ENCODE results near the gene SOHLH1.

The SOHLH1 gene

DNA sequence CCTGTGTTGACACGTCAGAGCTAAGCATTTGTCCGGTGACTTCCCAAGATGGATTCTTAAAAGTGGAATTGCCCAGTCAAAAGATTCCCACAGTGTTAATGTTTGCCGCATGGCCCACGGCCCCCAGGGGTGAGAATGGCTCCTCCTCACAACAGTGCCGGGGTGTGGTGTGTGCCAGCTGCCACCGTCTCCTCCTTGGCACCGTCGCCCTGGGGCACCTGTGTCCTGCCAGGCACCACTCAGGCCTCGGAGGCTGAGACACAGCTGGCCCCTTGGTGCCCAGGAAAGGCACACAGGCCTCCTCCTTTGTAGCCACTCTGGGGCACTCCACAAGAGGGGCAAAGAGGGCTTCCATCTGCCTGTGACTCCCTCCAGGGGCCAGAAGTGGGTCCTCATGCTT lies 7.0 kb upstream of the SOHLH1 start:
- no peak overlapping the region for H3K27ac Mint-ChIP-seq (ENCODE audit: low read depth)

DNA sequence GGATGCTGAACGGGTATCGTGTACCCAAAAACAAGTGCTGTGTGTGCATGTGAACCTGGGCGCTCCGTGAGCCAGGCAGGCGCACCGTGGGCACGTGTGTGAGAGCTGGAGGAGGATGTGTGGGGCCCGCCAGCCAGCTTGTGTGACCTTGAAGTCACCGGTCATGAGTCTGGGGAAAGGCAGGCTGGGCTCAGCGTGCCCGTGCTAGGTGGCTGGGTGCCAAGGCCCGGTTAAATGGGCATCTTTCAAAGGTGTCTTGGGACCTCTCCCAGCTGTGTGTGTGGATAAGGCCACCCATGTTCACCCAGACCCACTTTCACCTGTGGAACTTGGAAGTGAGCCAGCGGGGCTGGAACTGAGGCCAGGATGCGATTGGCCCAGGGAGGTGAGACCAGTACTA lies 6.1 kb upstream of the SOHLH1 start:
- no peaks in the 10 kb centered on the region for H3K36me3 Mint-ChIP-seq (ENCODE audit: insufficient read depth)
- ATAC-seq (replicated peaks; ENCODE audit: extremely low read depth, poor library complexity, severe bottlenecking) (no peak), DNase-seq (ENCODE audit: low spot score in 2 of 2) (no peak)
- peaks cover 28% of the 10 kb centered on the region for H3K27me3 Mint-ChIP-seq
- no peak overlapping the region for H3K27ac Mint-ChIP-seq (ENCODE audit: low read depth)
- H3K9me3 Mint-ChIP-seq = no peaks in the 10 kb centered on the region
- H3K4me3 Mint-ChIP-seq = no peak overlapping the region
- no peaks in the 10 kb centered on the region for H3K4me1 Mint-ChIP-seq

More for the DNA sequence above, 7.0 kb upstream of the SOHLH1 start:
- H3K27me3 Mint-ChIP-seq = peaks cover 31% of the 10 kb centered on the region
- H3K36me3 Mint-ChIP-seq (ENCODE audit: insufficient read depth) = no peaks in the 10 kb centered on the region
- no peaks in the 10 kb centered on the region for H3K9me3 Mint-ChIP-seq
- DNase-seq (ENCODE audit: low spot score in 2 of 2) (no peak), ATAC-seq (replicated peaks; ENCODE audit: extremely low read depth, poor library complexity, severe bottlenecking) (no peak)
- H3K4me1 Mint-ChIP-seq = no peaks in the 10 kb centered on the region
- H3K4me3 Mint-ChIP-seq = no peak overlapping the region

DNA sequence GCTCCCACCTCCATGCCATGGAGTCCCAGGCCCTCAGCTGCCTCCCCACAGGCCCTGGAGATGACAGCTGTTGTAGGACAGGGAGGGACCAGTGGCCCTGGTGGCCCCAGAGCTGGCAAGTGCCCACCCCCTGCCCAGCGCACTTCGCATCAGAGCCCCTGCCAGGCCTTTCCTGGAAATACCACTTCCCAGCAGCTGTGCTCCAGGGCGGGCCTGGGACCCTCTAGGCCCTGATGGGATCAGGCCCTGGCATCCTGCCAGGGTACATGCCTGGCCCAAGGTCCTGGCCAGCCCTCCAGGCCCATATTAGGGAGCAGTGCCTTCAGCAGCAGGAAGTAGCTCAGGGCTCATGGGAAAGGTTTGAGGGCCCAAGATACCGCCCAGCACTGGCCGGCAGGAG lies 5.2 kb upstream of the SOHLH1 start:
- Mint-ChIP-seq H3K36me3 (ENCODE audit: insufficient read depth) (no peaks in the 10 kb centered on the region), H3K4me3 (no peak overlapping the region), H3K9me3 (no peaks in the 10 kb centered on the region), H3K27ac (ENCODE audit: low read depth) (no peak overlapping the region), H3K27me3 (peaks cover 19% of the 10 kb centered on the region), H3K4me1 (no peaks in the 10 kb centered on the region)
- ATAC-seq (replicated peaks; ENCODE audit: extremely low read depth, poor library complexity, severe bottlenecking) = no peak
- no peak for DNase-seq (ENCODE audit: low spot score in 2 of 2)

DNA sequence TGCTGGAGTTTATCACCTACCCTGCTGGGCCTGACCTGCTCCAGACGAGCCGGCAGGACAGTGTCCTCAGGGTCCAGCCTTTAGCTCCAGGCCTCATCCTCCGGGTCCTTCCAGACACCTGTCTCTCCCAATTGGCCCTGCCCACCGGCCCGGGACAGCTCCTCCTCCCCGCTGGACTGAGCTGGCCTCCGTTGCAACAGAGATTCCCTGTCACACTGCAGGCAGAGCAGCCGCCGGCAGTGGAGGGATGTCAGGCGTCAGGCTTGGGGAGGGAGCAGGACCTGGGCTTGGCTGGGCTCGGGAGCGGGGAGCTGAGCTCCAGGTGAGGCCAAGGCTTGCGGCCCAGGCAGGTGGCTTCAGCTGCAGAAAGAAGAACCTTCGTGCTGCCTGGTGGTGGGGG lies 4.4 kb upstream of the SOHLH1 start:
- ATAC-seq (replicated peaks; ENCODE audit: extremely low read depth, poor library complexity, severe bottlenecking) (no peak), DNase-seq (ENCODE audit: low spot score in 2 of 2) (no peak)
- no peaks in the 10 kb centered on the region for H3K4me1 Mint-ChIP-seq
- H3K27me3 Mint-ChIP-seq = peaks cover 19% of the 10 kb centered on the region
- H3K36me3 Mint-ChIP-seq (ENCODE audit: insufficient read depth) = no peaks in the 10 kb centered on the region
- H3K9me3 Mint-ChIP-seq = no peaks in the 10 kb centered on the region
- H3K4me3 Mint-ChIP-seq = no peak overlapping the region
- no peak overlapping the region for H3K27ac Mint-ChIP-seq (ENCODE audit: low read depth)

DNA sequence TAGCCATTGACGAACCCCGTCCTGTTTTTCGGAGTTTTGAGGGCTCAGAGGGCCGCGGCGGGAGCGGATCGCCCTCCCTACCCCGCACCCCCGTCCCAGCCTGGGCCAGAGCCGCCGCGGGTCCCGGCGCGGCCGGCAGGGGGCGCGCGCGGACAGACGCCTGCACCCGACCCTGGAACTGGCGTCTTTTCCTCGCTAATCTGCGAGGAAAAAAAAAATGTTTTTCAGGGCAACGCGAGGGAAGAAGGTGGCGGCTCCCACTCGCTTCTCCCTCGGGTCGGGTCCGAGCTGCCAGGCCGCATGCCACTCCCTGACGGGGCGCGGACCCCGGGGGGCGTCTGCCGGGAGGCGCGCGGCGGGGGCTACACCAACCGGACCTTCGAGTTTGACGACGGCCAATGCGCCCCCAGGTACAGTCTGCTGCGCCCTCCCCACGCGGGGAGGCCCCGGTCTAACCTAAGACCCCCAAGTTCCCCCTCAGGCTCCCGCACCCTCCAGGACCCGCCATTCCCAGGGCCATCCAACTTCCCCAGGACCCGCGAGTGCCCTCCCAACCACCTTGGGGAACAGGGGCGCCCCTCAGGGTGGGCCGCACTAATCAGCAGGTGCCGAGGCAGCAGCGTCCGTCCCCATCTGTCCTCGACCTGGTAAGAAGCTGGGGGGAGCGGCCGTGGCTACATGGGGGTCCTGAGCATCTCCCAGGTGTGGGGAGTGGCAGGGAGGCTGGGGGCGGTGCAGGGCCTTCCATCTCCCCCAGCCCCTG lies 2.9 kb upstream of the SOHLH1 start, which contains the start of gene KCNT1:
TSS of gene KCNT1 (plus strand) at position 227 of the 763 bp plus-strand sequence. CDS start at position 301, 74 bp downstream.
- DNase-seq (ENCODE audit: low spot score in 2 of 2) (peak; percentile 16 to 53), ATAC-seq (replicated peaks; ENCODE audit: extremely low read depth, poor library complexity, severe bottlenecking) (peak; percentile 68)
- H3K4me3 Mint-ChIP-seq = no peak within 1 kb of the TSS
- H3K9me3 Mint-ChIP-seq = no peaks in the 10 kb centered on the region
- H3K27me3 Mint-ChIP-seq = peaks cover 19% of the 10 kb centered on the region
- H3K36me3 Mint-ChIP-seq (ENCODE audit: insufficient read depth) = no peaks in the 10 kb centered on the region
- no peak within 1 kb of the TSS for H3K27ac Mint-ChIP-seq (ENCODE audit: low read depth)
- no peaks in the 10 kb centered on the region for H3K4me1 Mint-ChIP-seq

DNA sequence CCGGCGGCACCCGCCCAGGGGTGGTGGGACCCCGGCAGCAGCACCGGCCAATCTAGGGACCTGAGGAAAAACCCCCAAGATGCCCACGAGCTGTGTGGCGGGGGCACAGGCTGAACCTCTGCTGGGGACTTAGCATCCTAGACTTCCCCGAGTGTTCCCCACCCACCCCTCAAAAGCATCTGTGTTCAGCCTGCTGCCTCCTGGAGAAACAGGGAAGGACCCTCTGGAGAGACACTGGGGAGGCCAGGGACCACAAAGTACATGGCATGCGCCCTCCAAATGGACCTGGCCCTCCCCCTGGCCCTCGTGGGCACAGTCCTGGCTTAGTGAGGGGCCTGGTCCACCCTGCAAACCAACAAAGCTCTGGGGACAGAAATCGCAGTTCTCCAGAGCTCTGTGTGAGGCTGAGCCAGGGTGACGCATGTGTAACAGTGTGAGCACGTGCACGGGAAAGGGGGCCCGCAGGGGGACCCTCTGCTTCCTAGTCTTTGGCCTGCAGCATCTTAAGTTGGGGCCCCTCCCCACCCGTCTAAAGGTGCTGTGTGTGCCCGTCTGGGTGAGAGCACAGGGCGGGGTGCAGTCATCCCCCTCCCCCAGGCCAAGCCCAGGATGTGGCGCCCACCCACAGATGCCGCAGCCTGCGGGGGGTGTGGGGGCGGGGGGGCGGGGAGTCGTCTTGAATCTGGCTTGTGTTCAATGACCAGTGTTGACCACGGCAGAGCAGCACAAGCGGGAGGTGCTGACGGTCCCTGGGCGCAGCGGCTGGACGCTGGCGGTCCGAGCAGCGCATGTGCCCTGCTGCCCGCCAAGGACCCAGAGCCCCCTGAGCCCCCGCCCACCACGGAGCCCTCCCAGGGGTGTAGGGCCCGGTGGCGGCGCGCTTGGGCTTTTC lies 2.0 kb upstream of the SOHLH1 start:
- no peaks in the 10 kb centered on the region for H3K9me3 Mint-ChIP-seq
- H3K36me3 Mint-ChIP-seq (ENCODE audit: insufficient read depth) = no peaks in the 10 kb centered on the region
- H3K27me3 Mint-ChIP-seq = peaks cover 19% of the 10 kb centered on the region
- H3K27ac Mint-ChIP-seq (ENCODE audit: low read depth) = no peak overlapping the region
- H3K4me3 Mint-ChIP-seq = no peak overlapping the region
- ATAC-seq (replicated peaks; ENCODE audit: extremely low read depth, poor library complexity, severe bottlenecking) (peak; percentile 56), DNase-seq (ENCODE audit: low spot score in 2 of 2) (no peak)
- H3K4me1 Mint-ChIP-seq = no peaks in the 10 kb centered on the region

DNA sequence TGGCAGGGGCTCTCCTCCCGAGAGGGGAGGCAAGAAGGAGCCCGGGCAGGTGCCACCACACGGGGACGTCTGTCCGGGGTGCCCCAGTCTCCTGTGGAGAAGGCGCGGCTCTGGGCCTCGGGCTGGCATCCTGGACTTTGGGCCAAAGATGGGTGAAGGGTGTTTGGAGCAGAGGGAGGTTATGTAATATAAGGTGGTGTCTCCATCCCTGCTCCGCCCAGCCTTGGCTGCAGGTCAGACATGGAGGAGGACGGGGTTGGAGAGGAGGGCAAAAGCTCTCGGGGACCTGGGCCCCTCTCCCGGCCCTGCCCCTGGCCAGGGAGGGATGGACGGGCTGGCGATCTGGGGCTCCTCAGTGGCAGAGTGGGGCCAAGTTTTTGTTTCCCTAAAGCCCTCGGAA lies 1.2 kb upstream of the SOHLH1 start:
- no peak for DNase-seq (ENCODE audit: low spot score in 2 of 2)
- H3K4me1 Mint-ChIP-seq = no peaks in the 10 kb centered on the region
- H3K9me3 Mint-ChIP-seq = no peaks in the 10 kb centered on the region
- no peak overlapping the region for H3K4me3 Mint-ChIP-seq
- H3K27ac Mint-ChIP-seq (ENCODE audit: low read depth) = no peak overlapping the region
- H3K36me3 Mint-ChIP-seq (ENCODE audit: insufficient read depth) = no peaks in the 10 kb centered on the region
- ATAC-seq (replicated peaks; ENCODE audit: extremely low read depth, poor library complexity, severe bottlenecking) = no peak
- peaks cover 19% of the 10 kb centered on the region for H3K27me3 Mint-ChIP-seq

DNA sequence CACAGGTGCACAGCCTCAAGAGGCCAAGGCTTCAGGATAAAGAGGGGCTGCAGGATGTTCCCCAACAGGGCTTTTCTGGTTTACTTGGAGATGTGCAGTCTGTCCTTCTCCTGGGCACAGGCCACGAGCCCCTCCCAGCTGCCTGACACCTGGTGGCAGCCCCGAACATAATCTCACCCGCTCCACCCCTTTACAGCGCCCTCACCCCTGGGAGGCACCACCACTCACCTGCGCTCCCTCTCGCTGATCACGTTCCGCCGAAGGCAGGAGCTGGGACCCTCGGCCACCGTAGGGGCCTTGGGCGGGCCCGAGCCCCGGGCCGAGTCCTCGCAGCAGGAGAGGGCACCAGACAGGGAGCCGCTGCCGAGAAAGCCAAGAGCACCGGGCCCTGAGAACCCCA lies 514 bp downstream of the SOHLH1 start:
- Mint-ChIP-seq H3K36me3 (ENCODE audit: insufficient read depth) (no peaks in the 10 kb centered on the region), H3K4me1 (no peaks in the 10 kb centered on the region), H3K9me3 (no peaks in the 10 kb centered on the region), H3K27ac (ENCODE audit: low read depth) (no peak overlapping the region), H3K27me3 (peaks cover 13% of the 10 kb centered on the region), H3K4me3 (no peak overlapping the region)
- ATAC-seq (replicated peaks; ENCODE audit: extremely low read depth, poor library complexity, severe bottlenecking) (no peak), DNase-seq (ENCODE audit: low spot score in 2 of 2) (no peak)

DNA sequence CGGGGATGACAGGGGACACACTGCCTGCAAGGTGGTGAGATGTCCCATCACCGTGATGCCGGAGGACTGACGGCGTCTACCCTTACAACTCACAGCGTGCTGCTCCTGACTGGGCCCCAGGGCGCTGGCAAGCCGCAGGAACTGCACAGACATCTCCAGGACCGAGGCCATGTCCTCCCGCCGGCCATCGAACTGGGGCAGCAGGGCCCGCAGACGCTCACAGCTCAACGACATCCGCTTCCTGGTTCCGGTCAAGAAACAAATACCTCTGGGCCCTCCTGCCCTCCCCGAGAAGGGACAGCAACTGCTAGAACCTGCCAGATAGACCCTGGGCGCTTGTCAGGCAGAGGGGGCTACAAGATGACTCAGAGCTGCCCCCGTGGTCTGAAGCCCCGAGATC lies 1.0 kb downstream of the SOHLH1 start:
- no peak overlapping the region for H3K4me3 Mint-ChIP-seq
- peaks cover 13% of the 10 kb centered on the region for H3K27me3 Mint-ChIP-seq
- no peaks in the 10 kb centered on the region for H3K4me1 Mint-ChIP-seq
- ATAC-seq (replicated peaks; ENCODE audit: extremely low read depth, poor library complexity, severe bottlenecking) (no peak), DNase-seq (ENCODE audit: low spot score in 2 of 2) (no peak)
- H3K27ac Mint-ChIP-seq (ENCODE audit: low read depth) = no peak overlapping the region
- no peaks in the 10 kb centered on the region for H3K9me3 Mint-ChIP-seq
- H3K36me3 Mint-ChIP-seq (ENCODE audit: insufficient read depth) = no peaks in the 10 kb centered on the region

DNA sequence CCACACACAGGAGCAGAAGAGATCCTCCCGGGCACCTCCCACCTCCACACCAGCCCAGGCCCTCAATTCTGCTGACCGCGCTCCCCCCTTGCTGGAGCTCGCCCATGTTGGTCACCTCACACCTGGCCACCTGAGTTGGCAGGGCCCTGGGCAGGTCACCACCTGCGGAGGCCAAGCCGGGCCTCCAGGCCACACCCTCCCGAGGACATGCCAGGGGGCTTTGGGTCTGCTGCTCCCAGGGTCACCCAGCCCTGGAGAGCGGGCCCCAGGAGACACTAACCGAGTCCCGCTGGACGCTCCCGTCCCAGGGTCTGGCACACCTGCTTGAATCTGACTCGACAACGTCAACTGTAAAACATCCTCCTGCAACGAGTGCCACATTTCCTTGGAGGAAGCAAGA lies 2.1 kb downstream of the SOHLH1 start:
- ATAC-seq (replicated peaks; ENCODE audit: extremely low read depth, poor library complexity, severe bottlenecking) = no peak
- no peak for DNase-seq (ENCODE audit: low spot score in 2 of 2)
- no peak overlapping the region for H3K4me3 Mint-ChIP-seq
- no peaks in the 10 kb centered on the region for H3K4me1 Mint-ChIP-seq
- H3K9me3 Mint-ChIP-seq = no peaks in the 10 kb centered on the region
- no peak overlapping the region for H3K27ac Mint-ChIP-seq (ENCODE audit: low read depth)
- peaks cover 14% of the 10 kb centered on the region for H3K27me3 Mint-ChIP-seq
- H3K36me3 Mint-ChIP-seq (ENCODE audit: insufficient read depth) = no peaks in the 10 kb centered on the region

DNA sequence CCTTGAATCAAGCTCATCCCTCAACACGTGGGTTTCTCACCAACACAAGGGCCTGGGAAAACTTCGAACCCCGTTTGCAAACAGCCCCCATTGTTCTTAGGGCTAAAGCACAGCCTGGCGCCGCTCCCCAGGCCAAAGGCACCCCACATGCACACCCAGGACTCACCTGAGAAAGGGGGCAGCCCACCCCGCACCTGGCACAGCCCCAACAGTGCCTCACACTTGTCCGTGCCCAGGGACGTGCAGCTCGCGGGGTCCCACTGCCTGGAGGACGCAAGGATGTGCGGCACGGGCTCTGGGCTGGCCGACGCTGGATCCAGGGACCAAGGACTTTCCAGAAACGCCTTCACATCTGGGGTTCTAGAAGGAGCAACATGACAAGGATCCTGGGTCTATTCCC lies 2.8 kb downstream of the SOHLH1 start:
- Mint-ChIP-seq H3K36me3 (ENCODE audit: insufficient read depth) (no peaks in the 10 kb centered on the region), H3K27ac (ENCODE audit: low read depth) (no peak overlapping the region), H3K9me3 (no peaks in the 10 kb centered on the region), H3K27me3 (peaks cover 14% of the 10 kb centered on the region), H3K4me3 (no peak overlapping the region), H3K4me1 (no peaks in the 10 kb centered on the region)
- no peak for DNase-seq (ENCODE audit: low spot score in 2 of 2)
- no peak for ATAC-seq (replicated peaks; ENCODE audit: extremely low read depth, poor library complexity, severe bottlenecking)

DNA sequence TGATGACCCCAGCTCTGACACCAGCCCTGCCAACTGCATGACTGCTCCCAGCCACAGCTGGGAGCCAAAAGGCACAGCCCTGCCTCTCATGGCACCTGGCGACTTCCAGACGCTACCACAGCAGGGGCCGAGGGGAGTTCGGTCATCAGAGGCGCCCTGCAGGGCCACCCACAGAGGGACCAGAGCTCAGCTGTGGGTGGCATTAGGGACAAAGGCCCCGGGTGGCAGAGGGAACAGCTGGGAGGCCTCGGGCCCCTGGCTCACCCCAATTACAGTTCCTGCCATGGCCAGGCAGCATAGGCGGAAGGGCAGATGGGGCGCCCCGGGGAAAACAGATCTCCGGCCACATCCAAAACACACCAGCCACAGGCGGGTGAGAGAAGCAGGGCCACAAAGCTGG lies 3.6 kb downstream of the SOHLH1 start:
- ATAC-seq (replicated peaks; ENCODE audit: extremely low read depth, poor library complexity, severe bottlenecking) = no peak

DNA sequence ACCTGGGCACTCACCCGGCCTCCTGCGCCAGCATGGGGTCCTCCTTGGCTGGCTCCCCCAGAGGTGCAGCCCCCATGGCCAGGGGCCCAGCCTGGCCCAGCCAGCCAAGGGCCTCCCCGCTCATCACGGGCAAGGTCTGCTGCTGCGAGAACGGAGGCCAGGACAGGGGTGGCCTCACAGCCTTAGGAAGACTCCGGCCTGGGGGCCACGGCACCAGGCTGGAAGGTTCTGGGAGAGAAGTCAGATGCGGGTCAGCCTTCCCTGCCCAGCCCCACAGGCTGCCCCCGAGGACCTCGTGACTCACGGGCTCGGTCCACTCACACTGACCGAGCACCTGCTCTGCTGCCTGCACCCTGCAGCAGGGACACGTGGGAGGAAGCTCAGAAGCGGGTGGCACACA lies 4.2 kb downstream of the SOHLH1 start:
- no peaks in the 10 kb centered on the region for H3K4me1 Mint-ChIP-seq
- ATAC-seq (replicated peaks; ENCODE audit: extremely low read depth, poor library complexity, severe bottlenecking) = no peak
- no peak overlapping the region for H3K4me3 Mint-ChIP-seq
- H3K27ac Mint-ChIP-seq (ENCODE audit: low read depth) = no peak overlapping the region
- H3K36me3 Mint-ChIP-seq (ENCODE audit: insufficient read depth) = no peaks in the 10 kb centered on the region
- DNase-seq (ENCODE audit: low spot score in 2 of 2) = no peak
- peaks cover 14% of the 10 kb centered on the region for H3K27me3 Mint-ChIP-seq
- H3K9me3 Mint-ChIP-seq = no peaks in the 10 kb centered on the region

More for the DNA sequence above, 3.6 kb downstream of the SOHLH1 start:
- Mint-ChIP-seq H3K4me3 (no peak overlapping the region), H3K4me1 (no peaks in the 10 kb centered on the region), H3K36me3 (ENCODE audit: insufficient read depth) (no peaks in the 10 kb centered on the region), H3K27ac (ENCODE audit: low read depth) (no peak overlapping the region), H3K27me3 (peaks cover 14% of the 10 kb centered on the region), H3K9me3 (no peaks in the 10 kb centered on the region)
- DNase-seq (ENCODE audit: low spot score in 2 of 2) = no peak
